HG03469 (cell line): ENCODE measurements around the gene TBX4.
"Not testable (repeated sequence)": the region's sequence is repeated elsewhere in the genome, so short reads cannot be mapped to it uniquely, and the experiment has no call there.

ENCODE experiments used
- ATAC-seq: cut with Tn5 transposase; IDR thresholded peaks from one replicate; pipeline ENCODE4 v1.9.1; 2021; ENCODE audit warnings: mild to moderate bottlenecking, moderate library complexity, moderate number of reproducible peaks; ENCODE audit not compliant: unreplicated experiment

Gene TBX4

DNA sequence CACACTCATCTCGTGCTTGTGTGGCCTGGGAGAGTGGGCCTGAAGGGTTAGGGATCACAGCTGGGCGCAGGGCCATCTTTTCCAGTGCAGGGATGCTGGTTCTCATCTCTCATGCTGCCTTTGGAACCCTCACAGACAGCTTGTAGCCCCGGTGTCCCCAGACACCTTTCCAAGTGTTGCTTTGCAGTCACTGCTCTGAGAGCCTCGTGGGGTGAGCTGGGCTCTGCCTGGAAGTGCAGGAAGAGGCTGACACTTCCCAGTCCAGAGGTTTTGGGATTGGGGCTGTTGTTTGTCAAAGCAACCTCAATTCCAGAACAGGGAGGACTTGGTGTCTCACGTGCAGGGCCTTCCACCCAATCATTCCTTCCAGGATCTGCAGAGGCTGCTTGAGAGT, 28.2 kb downstream of the TBX4 start:
- ATAC-seq: no peak

DNA sequence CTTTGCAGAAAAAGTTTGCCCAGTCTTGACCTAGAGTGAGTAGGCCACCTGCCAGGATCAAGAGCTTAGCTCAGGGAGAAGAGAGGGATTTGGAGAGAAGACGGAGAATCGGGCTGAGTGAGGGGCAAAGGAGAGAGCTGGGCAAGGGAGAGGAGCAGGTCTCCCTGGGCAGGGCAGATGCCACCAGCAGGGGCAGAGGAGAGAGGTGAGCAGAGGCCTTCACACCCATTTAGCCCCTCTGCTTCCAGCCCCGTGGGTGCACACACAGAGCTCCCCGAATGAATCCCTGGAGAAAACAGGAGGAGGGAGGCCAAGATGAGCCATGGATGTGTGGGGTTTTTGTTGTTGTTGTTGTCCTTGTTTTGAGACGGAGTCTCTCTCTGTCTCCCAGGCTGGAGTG, 29.2 kb downstream of the TBX4 start:
- no peak for ATAC-seq

DNA sequence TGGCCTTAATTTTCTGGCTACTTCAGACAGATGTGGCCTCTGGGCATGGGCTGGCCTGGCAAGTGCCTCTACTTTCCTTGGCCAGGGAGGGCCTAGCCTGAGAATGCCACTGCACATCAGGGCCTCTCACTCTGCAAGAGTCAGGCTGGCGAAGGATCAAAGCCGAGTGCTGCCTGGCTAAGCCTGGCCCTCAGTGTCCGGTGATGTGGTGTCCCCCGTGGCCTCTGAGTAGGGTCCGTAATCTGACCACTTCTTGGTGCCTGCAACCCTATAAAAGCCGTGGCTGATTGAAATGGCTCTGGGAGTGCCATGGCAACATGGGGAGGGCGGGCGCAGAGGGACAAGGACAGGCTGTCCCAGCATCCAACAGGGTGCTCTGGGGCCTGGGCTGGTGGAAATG, 30.2 kb downstream of the TBX4 start:
- no peak for ATAC-seq

DNA sequence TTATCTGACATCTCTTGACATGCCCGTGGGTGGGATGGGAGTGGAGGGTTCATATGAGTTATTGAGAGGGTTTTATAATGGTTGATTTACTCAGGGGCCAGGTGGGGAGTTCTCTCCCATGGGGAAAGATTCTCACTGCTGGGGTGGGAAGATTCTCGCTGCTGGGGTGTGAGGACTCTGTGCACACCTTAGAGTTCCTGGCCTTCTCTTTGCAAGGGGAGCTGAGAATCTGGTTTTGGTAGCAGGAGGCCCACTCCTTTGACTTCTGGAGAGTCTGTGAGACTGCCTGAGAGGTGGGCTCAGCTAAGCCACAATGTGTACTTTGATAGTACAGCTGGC, 31.5 kb downstream of the TBX4 start:
- no peak for ATAC-seq

DNA sequence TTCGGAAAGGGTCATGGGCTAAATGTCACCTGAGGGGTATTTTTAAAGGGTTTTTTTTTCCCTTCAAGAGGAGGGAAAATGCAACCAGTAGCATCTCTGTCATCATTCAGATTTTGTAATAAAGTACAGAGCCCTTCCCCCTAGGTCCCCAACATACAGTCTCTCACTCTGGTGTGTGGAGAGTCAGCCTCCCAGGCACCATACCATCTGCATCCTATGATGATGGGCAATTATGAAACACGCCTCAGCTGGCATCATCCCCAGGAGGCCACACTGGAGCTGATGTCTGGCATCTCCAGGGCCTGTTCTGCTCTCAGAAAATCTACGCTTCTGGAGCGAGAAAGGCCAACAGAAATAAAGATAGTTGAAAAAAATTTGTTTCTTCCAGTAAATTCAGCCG, 32.0 kb downstream of the TBX4 start:
- no peak for ATAC-seq

DNA sequence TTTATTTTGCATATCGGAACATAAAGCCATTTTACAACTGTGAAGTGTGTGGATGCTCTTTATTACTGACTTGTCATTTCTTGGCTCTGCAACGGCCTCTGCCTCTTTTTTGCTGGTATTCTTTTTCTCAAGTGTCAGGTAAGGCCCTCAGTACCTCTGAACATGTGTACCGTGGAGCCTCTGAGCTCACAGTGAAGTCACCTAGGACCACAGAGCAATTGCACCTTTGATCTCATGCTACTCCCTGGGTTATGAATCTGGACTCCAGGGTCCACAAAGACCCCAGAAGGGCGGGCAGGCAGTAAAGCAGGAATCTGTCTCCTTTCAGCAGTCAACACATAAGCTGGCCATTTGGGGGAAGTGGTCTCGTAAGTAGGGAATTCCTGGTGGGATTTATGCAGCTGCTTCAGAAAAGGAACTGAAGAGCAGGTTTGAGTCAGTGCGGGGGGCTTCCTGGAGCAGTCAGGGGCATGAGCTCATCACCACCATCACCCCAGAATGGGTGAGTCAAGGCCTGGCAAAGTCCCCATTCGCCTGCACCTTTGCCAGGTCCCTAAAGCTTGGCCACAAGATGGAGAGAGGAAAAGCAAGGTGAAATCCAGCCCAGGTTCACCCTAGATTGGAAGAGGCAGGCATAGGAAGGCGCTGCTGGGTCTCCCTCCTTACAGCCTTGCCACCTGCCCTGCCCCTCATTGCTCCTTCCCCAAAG, 33.0 kb downstream of the TBX4 start:
- no peak for ATAC-seq

DNA sequence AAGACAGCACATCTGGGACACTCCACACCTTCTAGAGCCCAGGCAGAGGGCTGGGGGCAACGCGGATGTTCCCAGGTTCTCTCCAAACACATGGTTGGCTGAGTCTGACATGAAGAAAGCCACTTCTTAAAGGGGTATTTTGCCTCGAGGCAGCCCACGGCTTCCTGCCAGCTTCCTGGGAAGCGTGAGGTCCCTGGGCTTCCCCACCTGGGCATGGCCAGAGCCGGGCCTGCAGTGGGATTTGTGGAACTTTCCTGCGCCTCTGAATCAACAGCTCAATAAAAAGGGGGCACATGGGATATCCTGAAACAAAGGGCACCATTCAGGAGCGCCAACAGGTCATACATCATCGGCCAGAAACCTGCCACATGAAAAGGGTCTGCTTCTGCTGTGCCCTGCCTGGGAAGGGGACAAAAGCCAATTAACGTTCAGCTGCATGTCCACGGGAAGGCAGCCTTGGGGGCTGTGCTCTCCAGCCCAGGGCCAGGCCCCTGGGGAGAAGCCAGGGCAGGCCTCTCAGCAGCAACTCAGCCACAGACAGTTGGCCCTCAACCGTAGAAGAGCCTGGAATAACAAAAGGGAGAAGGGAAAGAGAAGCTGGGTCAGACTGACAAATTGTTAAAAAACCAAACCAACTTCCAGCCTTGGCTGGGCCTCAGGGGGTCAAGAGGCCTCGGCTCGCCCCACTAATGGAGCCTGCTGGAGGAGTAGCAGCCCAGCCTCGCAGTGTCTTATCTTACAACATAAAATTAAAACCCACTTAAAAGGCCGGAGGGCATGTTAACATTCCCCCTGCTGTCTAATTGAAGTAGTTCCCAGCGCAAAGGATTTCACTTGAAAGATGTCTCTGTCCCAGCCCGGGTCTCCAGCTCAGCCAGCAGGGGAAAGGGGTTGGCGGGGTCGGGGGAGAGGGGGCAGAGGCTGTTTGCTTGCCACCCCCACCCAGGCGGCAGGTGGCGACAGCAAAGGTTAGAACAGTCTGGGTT, 34.2 kb downstream of the TBX4 start:
- no peak for ATAC-seq

DNA sequence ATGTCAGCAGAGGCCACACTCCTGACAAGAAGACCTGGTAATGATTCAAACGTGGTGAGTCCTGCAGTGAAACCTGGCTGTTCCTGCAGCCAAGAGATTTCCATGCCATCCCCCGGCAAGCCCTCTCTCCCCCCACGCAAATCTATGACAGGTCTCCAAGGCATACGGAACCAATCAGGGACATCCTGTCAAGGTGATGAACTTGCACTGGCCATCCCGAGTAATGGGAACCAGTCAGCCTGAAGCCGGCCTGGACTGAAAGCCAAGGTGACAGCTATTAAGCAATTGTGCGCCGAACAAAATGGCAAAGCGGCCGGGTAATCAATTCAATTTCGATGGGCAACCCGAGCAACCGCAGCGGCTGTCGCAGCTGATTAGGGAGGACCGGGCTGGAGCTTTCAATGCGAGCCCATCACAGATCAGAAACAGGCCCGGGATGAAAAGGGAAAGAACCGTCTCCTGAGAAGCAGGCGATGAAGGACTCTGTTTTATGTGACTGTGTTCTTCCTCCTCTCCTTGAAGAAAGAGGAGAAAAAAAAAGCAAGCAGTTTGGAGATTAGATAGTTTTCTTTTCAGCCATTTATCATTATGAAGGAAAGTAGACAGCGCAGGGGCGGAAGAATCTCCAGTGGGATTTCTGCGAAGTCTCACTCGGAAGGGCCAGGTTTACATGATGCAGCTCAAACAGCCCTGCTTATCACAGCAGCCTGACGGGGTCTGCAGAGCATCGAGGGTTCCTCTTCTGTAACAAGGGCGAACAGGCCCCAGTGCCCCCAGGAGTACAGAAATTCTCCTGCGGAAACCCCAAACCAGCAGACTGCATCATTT, 35.2 kb downstream of the TBX4 start:
- no peak for ATAC-seq

DNA sequence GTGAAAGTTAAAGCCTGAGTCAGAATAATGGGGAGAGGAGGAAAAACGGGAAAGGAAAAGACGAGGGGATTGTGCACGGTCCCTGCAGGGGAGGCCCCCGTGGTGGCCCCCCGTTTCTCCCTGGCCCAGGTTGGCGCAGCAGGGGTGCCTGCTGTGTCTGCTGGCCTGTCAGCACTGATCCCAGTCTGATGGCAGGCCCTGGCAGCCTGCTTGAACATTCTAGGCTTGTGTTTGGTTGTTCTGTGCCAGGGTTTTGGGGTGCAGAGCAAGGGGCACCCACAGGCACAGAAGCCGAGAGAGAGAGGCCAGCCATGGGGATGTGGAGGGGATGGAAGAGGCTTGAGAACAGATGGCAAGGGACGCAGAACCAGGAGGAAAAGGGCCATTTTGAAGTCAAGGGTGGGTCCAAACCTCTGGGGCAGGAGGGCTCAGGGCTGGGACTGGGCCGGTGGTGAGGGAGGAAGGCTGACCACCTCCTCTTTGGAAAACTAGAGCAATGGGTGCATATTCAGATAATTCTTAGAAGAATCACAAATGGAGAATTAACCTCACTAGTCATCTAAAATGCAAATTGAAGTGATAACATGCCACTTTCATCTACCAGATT, 35.9 kb downstream of the TBX4 start:
- no peak for ATAC-seq

DNA sequence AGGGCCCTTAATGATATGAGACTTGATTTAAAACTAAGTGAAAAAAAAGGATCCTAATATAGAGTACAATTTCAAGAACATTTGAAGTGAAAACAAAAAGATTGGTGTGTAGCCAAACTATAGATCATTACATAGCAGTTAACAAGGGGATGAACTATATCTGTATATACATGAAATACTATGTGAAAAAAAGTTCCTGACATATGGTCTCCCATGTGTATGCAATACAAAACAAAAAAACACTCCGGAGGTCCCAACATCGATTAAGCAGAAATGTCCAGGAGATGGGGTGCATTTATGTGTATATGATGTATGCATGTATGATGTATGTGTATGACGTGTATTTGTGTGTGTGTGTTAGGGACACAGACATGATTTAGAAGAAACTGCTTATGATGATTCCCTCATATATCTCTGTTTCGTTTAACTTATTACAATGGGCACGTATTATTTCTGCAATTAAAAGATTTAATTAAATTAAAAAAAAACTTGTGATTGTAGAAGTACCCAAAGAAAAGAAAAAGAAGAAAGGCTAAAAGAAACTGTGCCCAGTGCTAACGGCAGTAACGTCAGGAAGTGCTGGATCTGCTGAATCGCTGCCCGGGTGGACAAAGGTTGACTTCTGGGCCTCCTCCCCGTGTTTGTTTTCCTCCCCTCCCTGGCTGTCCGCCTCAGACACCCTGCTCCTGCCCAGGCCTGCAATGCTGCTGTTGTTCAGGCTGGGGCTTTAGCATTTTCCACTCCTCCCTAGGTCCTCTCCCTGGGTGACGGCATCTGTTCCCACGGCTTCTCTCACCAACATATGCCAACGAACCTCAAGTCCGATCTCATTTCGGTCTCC, 36.9 kb downstream of the TBX4 start:
- no peak for ATAC-seq

DNA sequence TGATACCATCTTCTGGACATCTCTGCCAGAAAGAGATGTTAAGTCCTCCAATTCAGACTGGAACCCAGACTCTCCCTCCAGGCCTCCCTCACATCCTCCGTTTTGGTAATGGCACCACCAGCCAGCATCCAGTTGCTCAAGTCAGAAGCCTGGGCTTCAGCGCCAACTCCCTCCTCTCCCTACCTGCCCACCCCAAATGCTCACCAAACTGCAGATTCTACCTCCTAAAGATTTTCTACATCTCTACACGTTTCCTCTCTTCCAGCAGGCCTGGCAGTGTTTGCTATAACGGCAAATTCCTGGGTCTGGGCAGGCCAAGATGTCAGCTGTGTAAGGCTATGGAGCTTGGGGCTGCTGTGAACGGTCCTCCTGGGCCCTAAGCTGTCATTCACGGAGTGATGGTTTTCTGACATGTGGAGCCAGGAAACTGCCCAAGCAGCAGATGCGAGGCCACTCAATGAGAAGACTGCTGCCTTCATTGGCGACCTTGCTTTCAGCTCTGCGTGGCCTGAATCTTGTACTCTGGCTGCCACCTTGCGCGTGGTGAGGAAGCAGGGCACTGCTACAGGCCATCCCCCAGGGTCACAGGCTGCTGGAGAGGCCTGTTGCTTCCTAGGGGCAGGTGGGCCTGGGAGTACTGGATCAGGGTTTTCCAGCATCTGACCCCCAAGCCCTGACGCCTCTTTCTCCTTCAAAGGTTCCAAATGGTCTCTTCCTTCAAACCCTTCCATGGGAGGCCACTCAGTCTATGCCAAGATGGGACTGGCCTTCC, 37.7 kb downstream of the TBX4 start:
- no peak for ATAC-seq

DNA sequence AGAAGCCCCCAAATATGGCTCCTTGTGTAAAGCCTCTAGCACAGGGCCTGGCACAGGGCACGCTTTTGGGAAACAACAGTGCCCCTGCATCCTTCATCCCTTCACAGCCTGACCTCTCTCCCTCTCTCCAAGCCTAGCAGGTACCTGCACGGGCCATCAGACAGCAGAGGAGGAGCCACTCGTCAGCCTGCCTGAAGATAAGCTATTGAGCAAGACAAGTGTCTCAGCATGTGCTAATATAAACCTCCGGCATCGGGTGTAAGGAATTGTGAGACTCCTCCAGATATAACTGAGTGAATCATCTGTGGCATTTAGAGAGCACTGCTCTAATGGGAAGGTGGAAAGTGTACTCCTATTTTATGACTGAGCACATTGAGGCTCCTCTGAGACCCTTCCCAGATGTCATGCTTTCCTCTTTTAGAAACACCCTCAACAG, 38.3 kb downstream of the TBX4 start:
- no peak for ATAC-seq

DNA sequence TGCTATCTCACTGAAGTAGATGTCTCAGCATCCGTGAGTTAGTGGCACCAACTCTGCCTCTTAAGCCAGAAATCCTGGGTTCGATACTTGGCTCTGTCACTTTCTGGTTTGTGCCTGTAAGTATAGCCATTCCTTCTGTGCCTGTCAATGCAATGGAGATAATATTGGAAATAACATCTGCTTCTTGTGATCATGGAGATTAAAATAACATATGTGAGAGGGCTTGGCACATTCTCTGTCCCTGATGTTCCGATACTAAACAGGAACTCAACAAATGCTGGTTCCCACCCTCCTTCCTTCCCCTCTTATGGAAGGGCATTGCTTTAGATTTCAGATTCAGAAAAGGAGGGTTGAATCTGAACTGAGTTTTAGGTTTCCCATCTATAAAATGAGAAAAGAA, 39.8 kb downstream of the TBX4 start:
- ATAC-seq: no peak

DNA sequence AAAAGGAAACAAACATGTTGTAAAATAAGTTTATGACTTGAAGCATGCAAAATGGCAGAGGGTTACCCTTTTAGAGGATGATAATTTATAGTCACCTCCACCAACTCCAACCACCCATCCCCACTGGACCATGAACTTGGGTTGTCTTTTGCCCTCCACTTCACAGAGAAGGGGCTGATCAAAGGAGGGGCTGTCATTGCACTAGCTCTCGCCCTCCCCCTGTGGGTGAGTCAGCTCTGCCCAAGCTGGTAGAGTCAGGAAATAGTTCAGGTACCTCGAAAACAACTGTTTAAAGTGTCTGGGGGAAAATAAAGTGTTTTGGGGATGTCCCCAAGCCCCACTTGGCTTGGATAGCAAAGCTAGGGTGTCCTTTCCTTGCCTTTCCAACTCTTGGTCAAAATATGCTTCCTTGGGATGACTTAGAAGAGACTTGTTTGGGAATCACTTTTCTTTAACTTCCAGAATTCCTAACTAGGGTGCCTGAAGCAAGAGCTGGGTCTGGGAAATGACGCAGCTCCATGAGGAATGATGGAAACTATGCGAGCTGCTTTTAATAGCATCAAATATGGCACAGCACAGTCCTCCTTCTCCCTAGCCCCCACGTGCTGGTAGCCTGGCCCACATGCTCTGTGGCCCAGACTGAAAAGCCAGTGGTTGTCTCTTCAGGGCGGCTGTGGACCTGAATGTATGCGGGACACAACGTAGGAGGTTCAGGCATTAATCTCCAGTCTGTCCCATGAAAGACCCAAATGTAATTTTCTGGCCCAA, 40.7 kb downstream of the TBX4 start:
- no peak for ATAC-seq

DNA sequence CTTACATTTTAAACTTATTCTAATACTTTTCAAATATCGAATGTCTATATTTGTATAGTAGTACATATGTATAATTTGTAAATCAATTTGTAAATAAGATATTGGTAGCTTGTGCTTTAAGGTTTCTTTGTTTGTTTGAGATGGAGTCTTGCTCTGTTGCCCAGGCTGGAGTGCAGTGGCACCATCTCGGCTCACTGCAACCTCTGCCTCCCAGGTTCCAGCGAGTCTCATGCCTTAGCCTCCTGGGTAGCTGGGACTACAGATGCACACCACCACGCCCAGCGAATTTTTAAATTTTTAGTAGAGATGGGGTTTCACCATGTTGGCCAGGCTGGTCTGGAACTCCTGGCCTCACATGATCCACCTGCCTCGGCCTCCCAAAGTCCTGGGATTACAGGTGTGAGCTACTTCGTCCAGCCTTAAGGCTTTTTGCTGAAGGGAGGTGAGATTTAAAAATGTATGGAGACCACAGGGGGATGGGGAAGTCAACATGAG, 41.7 kb downstream of the TBX4 start:
- ATAC-seq: not testable (repeated sequence)

DNA sequence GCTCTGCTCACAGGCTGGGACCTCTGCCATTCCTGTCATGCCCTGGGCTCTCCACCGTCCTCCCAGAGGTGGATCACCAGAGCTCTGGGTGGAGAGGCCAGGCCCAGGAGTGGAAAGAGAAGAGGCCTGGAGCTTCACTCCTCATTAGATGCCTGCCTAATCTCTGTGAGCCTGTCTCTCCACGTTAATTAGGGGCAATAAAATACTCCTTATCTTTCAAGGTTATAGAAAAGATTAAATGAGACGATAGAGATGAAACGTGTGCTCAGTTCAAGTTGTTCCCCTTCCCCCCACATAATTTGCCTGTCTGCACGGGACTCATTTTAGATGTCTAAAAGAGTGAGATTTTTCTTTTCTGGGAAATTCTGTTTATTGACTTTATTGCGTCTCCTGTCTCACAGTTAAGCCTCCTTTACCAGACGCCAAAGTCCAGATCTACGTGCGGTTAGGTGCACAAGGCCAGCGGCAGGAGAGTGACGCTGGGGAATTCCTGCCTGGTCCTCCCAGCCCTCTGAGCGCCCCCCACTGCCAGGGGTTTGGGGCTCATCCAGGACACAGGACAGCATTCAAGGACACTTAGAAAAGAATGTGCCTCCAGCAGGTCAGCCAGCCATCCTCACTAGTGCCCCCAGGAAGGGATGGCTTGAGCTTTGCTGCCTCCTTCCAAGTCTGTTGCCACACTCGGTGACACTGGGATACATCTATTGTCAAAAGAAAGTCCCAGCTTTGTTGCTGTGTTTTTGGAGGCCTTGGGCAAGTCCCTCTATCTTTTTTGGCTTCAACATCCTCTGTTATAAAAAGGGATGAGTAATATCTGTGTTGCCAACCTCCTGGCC, 42.3 kb downstream of the TBX4 start:
- ATAC-seq: no peak

DNA sequence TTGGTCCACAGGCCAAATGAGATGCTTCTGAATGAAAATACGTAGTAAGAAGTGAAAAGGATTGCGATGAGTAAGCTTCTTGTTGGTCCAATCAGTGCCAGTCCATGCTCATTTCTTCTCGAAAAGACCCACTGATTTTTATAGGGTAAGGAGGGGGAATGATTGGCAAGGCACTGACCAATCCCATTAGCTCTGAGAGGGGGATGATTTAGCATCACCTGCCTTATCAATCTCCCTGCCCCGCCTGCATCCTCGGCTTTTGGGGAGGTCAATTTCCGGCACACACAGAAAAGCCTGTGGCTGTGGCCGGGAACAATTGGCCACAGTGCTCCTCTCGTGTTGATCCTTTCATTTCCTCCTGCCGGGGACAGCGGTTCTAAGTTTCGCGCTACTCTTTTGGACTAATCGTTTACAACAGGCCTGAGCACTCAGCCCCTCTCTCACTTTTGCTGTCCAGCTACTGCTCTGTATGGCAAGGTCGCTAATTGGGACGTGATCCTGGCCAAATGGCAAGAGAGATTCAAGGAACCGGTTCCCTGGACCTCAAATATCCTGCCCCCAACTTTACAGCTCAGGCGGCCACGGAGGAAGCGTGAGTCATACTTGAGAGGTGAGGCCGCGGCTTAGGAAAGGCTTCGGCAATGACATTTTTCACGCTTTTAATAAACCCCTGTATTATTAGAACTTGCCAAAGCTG, 43.1 kb downstream of the TBX4 start:
- no peak for ATAC-seq
